Nephron (organoid): Measurements from ENCODE around the gene DISP3.

Experiments used
- H3K27ac Mint-ChIP-seq, 3 experiments: 2 replicates each; pipeline ENCODE4 v1.8.0; 2020; ENCODE audit warnings: mixed read lengths in 3 of 3, mild to moderate bottlenecking in 2 of 3, moderate library complexity in 1 of 3
- H3K27me3 Mint-ChIP-seq: 2 replicates; pipeline ENCODE4 v1.8.0; 2021; ENCODE audit warnings: low read depth, mild to moderate bottlenecking, moderate library complexity, mixed read lengths
- H3K36me3 Mint-ChIP-seq: 2 replicates; pipeline ENCODE4 v1.8.0; 2020; ENCODE audit warnings: low read depth, mixed read lengths
- H3K4me1 Mint-ChIP-seq: 2 replicates; pipeline ENCODE4 v1.8.0; 2020; ENCODE audit warnings: mixed read lengths
- H3K4me3 Mint-ChIP-seq, 3 experiments: 2 replicates each; pipeline ENCODE4 v1.8.0; 2020; ENCODE audit warnings: mild to moderate bottlenecking in 3 of 3, mixed read lengths in 3 of 3, moderate library complexity in 2 of 3
- H3K9me3 Mint-ChIP-seq: 2 replicates; pipeline ENCODE4 v1.8.0; 2020; ENCODE audit warnings: mixed read lengths
- TF ChIP-seq, protein P1 (sequence below), 3 experiments: fragments of 200-600 bp; sonication (generic); IDR thresholded peaks; one replicate each; pipeline ENCODE4 v1.5.0; 2021; ENCODE audit warnings: antibody characterized with exemption in 3 of 3; ENCODE audit not compliant: unreplicated experiment in 3 of 3

DISP3 gene

DNA sequence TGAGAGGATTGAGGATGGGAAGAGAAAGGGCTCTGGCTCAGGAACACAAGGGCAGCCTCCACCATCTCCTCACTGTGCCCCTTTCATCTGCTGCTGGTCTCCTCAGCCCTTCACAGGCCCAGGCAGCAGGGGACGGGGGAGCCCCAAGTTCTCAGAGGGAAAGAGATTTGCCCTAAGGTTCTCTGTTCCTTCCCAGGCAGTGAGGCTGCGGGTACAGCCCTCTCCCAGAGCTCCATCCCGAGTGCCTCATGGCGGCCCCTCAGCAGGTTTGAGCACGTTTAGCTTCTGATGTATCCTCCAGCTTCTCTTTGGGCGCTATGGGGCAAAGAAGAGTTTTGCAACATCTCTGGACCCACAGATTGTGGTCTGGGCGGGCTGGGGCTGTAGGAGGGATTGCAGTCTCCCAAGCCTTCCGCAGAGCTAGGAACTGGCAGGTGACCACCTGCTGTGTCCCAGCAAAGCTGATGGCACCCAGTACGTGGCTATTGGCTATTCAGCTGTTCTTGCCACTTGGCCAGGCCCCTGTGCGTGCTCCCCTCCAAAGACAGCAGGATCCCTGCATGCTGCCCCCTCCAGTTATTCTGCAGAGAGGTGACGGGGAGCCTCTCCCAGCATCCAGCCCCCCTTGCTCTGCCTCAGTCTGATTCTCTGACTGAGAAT is 10.1 kb downstream of the DISP3 start:
- no peak overlapping the region for H3K27ac Mint-ChIP-seq

DNA sequence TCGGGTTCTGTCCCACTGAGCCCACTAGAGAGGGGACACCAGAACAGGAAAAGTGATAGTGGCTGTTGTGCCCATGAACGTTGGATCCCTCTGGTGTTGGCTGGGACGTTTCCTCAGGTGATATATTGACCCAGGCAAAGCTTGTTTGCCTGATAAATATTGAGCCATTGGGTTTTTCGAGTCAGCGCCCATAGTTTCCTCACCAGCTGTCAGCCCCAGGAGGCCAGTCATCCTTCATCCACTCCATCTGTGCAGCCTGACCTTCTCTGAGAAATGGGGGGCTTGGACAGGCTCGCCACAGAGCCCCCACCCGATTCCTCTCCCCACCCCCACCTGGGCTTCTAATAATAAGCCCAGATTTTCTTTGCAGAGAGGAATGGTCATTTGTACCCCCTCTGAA is 13.3 kb downstream of the DISP3 start:
- no peaks in the 10 kb centered on the region for H3K36me3 Mint-ChIP-seq
- H3K4me3 Mint-ChIP-seq = no peak overlapping the region

More for the DNA sequence above, 10.1 kb downstream of the DISP3 start:
- Mint-ChIP-seq H3K27me3 (peaks cover 38% of the 10 kb centered on the region), H3K9me3 (no peaks in the 10 kb centered on the region), H3K36me3 (no peaks in the 10 kb centered on the region), H3K4me3 (no peak overlapping the region), H3K4me1 (peaks cover 6% of the 10 kb centered on the region)
- TF ChIP-seq, protein P1, sequence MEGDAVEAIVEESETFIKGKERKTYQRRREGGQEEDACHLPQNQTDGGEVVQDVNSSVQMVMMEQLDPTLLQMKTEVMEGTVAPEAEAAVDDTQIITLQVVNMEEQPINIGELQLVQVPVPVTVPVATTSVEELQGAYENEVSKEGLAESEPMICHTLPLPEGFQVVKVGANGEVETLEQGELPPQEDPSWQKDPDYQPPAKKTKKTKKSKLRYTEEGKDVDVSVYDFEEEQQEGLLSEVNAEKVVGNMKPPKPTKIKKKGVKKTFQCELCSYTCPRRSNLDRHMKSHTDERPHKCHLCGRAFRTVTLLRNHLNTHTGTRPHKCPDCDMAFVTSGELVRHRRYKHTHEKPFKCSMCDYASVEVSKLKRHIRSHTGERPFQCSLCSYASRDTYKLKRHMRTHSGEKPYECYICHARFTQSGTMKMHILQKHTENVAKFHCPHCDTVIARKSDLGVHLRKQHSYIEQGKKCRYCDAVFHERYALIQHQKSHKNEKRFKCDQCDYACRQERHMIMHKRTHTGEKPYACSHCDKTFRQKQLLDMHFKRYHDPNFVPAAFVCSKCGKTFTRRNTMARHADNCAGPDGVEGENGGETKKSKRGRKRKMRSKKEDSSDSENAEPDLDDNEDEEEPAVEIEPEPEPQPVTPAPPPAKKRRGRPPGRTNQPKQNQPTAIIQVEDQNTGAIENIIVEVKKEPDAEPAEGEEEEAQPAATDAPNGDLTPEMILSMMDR (IDR thresholded peaks at IDR 0.05; ENCODE audit: unreplicated experiment in 3 of 3) = no peak

GRCh38 chr1:11493972-11494655 is 15.2 kb downstream of the DISP3 start:
- H3K27ac Mint-ChIP-seq = no peak overlapping the region
- H3K4me1 Mint-ChIP-seq = no peaks in the 10 kb centered on the region
- TF ChIP-seq, protein P1 (IDR thresholded peaks at IDR 0.05; ENCODE audit: unreplicated experiment in 3 of 3) = no peak
- no peaks in the 10 kb centered on the region for H3K36me3 Mint-ChIP-seq
- no peaks in the 10 kb centered on the region for H3K9me3 Mint-ChIP-seq
- H3K4me3 Mint-ChIP-seq = no peak overlapping the region
- peaks cover 20% of the 10 kb centered on the region for H3K27me3 Mint-ChIP-seq

More for the DNA sequence above, 13.3 kb downstream of the DISP3 start:
- Mint-ChIP-seq H3K27me3 (peaks cover 17% of the 10 kb centered on the region), H3K27ac (no peak overlapping the region), H3K9me3 (no peaks in the 10 kb centered on the region), H3K4me1 (no peaks in the 10 kb centered on the region)
- TF ChIP-seq, protein P1 (IDR thresholded peaks at IDR 0.05; ENCODE audit: unreplicated experiment in 3 of 3) = no peak

GRCh38 chr1:11494771-11495170 is 15.8 kb downstream of the DISP3 start:
- Mint-ChIP-seq H3K36me3 (no peaks in the 10 kb centered on the region), H3K9me3 (no peaks in the 10 kb centered on the region)

DNA sequence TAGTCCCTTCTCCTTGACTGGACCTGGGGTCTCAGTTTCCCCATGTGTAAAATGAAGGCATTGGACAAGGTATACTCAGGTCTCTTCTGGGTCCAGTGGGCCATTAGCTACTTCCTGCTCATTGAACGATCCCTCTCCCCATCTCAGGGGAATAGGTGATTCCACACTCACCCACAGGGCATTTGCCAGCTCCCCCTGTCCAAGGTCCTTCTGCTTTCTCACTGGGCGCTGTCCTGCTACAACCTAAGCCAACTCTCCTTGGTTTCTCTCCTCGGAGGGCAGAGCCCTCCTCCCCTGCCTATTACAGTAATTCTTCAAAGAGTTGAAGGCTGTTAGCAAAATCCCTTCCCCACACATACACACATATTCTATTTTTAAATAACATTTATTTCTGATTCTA is 16.6 kb downstream of the DISP3 start:
- Mint-ChIP-seq H3K9me3 (peaks cover 3% of the 10 kb centered on the region), H3K27ac (no peak overlapping the region), H3K36me3 (peaks cover 4% of the 10 kb centered on the region), H3K4me1 (no peaks in the 10 kb centered on the region), H3K4me3 (no peak overlapping the region), H3K27me3 (peaks cover 18% of the 10 kb centered on the region)
- TF ChIP-seq, protein P1 (IDR thresholded peaks at IDR 0.05; ENCODE audit: unreplicated experiment in 3 of 3) = no peak

More at GRCh38 chr1:11494771-11495170, 15.8 kb downstream of the DISP3 start:
- Mint-ChIP-seq H3K4me3 (no peak overlapping the region), H3K4me1 (no peaks in the 10 kb centered on the region), H3K27ac (no peak overlapping the region), H3K27me3 (peaks cover 19% of the 10 kb centered on the region)
- TF ChIP-seq, protein P1 (IDR thresholded peaks at IDR 0.05; ENCODE audit: unreplicated experiment in 3 of 3) = no peak
